HUDEP-2 (cell line): Measurements from ENCODE around the gene RNF157.

Source experiments
- DNase-seq, 76 experiments: peaks; one replicate each; lab custom pipeline; 2025; ENCODE audit not compliant: unreplicated experiment in 76 of 76; lab: John Stamatoyannopoulos, UW

The RNF157 gene

DNA sequence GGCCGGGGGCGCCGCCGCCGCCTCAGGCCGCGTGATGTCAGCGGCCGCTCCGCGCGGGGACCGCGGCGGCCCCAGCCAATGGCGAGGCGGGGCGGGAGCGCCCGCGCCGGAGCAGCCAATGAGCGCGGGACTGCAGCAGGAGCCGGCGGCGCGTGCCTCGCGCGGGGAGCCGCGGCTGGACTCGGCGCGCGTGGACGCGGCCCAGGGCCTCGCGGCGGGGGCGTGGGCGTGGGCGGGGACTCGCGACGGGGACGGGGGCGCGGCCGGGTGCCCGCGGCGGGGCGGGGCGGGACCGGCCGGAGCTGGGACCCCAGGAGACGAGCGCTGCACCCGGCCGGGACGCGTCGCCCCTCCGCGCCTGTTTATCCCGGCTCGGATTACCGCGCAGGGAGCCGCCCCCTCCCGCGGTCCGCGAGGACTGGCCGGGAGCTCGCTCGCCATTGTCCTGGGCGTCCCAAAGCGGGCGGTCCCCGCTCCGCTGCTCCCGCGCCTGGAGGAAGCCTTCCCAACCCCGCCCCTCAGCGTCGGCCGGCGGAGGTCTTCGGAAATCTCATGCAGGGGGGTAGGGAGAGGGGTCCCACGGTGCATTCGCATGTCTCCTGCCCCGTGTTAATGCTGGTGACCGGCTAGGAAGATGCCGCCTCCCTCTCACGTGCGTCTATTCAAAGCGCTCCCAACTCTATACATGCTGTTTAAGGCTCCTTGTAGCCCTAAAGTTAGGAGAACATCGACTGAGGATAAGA lies at the start of gene RNF157:
RNF157 (minus strand) TSS at position 33 of the 743 bp plus-strand sequence. CDS start 253 bp downstream, outside the sequence.
- peak in 16 of 76 experiments; percentile 5 to 42 (median 12) for DNase-seq

DNA sequence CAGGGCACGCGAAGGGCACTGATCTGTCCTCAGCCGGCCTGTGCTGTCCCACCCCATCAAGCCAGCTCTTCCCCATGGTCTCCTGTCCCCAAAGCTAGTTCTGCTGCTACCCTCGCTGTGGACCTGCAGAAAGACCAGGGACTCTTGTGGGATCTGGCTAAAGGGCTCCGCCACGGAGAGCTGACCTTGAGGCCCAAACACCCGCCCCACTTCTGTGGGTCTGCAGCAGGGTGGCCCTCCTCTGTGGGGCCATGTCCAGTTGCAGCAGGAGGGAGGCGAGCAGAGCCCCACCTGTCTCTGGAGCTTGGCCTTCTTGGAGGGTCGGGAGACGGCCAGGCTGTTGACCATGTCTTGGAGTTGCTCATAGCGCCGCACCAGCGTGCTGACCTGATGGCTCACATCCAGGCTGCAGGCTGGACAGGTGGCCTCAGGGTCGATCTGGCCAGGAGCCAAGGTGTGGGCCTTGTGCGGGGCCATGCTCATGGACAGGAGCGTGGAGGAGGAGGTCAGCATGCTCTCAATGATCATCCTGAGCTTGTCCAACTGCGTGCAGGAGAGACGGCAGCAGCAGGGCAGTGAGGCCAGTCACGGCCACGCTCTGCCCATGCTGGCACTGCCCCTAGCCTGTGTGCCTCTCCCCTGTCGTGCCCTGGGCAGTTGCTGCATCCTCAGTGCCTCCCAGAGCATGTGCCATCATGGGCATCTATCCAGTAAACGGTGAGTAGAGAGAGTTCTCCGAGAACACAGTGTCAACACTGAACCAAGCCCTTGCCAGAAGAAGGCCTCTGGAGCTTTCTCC lies 41.5 kb upstream of the RNF157 start:
- DNase-seq: no peak

DNA sequence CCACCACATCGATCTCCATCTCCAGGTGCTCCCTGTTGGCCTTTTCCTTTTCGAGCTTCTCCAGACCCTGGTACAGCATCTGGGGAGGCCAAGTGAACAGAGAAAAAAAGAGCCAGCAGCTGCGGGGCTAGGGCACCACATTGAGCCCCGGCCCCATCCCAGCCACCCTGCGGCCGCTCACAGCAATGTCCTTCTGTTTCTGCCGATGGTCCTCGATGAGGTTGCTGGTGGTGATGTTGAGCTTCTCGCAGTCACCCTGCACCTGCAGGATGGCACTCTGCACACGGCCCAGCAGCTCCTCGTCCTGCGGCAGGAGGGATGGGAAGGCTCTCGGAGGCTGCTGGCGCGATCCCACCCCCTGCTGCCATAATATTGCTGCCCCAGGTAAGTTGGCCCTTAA lies 40.4 kb upstream of the RNF157 start:
- DNase-seq: no peak

DNA sequence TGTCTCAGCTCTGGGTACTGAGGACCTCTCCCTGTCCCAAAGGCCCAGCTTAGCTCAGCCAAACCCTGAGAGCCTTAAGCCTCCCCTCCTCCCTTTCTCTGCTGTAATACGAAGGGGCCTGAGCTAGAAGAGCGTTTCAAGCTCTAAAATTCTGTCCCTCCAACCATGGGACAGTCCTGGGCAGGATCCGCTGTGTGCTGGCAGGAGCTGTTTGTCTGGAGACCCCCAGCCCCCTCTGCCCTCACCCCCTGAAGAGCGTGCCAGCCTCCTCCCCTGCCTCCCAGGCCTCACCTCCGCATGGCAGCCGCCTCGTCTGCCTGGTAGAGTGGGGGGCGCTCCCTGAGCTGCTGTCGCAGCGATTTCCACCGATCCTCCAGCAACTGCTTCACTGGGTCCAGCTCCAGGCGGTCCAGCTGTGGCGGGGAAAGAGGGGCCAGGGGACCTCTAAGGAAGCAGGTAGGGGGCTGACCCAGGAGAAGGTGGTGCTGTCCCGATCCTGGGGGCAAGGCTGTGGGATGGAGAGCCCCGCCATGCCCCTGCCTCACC lies 39.5 kb upstream of the RNF157 start:
- DNase-seq: no peak

DNA sequence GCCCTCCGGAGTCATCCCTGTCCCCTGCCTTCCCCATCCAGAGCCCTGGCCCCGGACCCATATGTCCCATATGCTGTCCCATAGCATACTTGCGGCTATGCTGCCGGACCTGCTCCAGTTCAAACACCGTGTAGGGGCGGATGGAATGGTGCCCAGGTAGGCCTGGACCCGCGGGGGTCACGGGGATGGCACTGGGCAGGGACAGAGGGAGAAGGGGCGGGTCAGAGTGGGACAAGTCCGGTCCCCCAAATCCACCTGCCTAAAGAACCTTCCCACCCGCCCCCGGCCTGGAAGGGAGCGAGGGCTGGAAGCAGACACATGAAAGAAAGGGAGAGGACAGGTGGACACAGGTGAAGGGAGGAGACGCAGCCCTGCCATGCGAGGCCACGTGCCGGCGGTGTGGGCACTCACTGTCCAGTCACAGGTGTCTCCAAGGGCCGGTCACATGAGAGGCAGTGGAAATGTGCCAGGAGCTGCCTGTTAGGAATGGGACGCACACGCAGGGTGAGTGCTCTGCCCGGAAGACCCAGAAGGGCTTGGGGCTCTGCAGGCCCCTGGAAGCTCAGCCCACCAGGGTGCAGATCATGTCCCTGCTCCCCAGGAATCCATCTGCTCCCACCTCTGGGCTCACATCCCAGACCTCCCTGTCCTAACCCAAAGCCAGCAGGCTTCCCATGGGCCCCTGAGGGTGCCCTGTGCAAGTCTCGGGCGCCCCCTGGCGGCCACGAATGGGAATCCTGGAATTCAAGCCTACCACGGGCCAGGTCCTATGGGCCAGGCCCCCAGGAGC lies 38.9 kb upstream of the RNF157 start:
- peak in 67 of 76 experiments; percentile 11 to 84 (median 61) for DNase-seq

DNA sequence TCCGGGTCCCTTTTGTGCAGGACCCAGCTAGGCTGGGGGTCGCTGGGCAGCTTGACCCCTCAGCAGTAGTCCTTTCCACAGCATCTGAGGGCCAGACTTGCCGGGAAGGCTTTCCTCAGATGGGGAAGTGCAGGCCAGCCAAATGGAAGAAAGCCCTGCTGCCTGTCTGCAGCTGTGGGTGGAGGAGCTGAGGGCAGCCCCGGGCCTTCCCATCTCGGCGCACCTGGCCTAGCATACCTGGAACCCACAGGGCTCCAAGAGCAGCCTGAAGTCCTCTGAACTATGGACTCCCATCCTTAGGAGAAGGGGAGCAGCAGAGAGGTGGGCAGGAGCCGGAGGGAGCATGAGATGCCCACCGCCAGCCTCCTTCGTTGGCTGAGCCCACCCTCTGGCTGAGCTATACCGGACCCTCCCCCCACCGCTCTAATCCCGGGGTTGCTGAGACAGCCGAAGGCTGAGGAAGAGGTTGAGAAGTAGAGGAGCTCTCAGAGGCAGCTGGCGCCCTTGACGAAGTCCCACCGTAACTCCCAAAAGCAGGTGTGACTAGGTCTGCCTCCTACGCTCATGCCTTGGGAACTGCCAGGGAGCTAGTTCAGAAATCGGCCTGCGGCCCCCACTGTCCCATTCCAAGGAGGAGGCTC lies 38.1 kb upstream of the RNF157 start:
- no peak for DNase-seq

DNA sequence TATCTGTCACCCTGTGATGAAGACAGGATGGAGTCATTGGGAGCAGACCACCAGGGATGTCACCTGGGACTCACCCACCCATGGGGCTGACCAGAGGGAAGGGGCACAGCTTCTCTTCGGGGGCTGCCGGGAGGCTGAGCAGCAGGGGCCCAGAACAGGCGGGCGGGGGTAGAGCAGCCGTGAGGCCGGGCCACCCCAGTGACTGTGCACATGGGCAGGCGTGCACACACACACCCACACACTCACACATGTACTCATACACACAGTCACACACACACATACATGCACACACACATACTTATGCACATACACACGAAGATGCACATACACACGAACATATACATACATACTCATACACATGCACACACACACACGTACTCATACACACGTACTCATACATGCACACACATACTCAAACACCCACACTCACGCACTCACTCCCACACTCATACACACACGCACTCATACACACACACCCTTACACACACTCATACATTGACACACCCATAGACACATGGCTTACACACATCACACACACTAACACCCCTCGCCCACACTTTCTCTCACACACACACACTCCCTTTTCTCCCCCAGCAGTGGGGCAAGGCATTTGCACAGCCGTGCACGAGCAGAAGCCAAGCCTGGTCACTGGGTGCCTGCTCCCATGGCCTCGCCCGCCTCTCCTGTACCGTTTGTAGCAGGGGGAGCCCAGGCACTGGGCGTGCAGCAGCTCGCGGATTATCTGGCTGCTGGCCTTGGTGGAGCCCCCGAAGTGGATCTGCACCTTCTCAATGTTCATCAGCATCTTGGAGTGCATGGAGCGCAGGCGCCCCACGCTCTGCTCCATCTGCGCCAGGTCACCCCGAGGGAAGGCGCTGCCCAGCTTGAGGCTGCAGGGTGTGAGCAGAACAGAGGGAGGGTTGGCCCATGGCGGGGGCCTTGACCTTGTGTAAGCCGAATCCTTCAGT lies 37.3 kb upstream of the RNF157 start:
- DNase-seq: no peak

DNA sequence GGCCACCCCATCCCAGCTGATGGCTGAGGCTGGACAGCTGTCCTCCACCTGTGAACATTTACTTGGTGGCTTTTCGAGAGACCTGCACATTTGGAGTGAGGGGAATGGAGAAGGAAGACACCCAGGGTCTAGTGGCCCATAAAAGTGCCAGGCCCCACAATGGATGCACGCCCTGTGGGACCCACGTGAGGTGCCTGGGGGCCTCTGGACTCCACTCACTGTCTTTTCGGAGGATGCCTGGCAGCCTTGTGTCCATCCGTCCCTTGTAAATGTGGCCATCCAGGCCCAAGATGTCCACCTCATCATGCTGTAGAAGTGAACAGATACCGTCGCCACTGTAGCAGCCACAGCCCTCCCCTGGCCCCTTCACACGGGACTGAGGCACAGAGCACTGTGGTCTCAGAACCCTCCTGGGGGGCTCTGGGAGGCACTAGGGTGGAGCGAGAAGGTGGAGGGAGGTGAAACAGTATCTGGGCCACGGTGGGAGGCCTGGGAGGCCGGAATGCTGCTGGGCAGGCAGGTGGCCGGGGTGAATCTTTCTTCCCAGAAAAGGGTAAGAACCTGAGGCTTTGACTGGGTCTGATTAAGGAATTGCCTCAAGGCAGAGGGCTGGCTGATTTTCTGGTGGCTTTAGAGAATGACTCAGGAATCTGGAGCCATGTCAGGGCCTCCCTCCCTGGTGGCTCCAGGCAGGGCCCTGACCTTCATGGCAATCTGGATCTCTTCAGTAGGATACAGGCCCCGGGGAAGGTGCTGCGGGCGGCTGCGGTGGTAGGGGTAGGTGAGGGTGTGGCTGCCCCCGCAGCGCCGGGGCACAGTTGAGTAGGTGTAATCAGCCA lies 36.4 kb upstream of the RNF157 start:
- DNase-seq: no peak

DNA sequence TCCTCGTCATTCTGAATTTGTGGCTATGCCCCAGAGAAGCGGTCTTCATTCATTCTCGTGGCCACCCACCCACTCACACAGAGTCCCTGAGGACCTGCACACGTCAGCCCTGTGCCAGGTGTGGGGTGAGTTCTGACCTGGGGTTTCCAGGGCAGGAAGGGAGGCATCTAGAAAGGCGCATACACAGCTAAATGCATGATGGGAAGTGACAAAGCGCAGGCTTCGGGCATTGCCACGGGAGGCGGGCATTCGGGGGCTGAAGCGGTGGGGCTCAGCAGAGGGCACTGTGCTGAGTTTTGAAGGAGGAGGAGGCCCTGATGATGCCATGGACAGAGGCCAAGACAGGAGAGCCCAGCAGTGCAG lies 35.8 kb upstream of the RNF157 start:
- DNase-seq: no peak

DNA sequence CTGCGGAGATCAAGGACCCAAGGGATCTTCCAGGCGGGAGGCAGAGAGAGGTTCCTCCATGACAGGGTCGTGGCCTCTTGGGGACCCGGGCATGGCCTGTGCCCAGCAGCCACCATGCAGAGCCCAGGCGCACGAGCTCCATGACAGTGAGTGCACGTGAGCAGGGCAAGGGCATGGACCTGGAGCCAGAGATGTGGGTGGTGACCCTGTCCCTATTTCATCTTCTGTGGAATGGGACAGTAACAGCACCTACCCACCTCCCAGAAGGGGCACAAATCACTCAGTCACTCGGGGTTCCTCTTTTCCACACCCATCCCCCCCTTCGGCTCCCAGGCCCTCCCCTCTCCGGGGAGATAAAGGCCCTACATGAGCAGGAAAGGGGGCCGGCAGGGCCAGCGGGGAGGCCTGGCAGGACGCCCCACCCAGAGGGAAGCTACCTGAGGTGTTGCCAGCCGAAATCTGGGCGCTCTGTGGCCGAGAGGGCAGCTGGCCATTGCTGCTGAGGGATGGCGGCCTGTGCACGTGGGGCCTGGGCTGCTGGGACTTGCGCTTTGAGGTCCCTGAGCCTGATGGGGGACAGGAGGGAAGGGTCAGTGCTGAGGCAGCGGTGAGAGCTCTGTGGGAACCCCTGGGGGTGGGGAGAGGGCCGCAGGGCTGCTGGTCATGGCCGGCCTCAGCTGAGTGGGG lies 35.2 kb upstream of the RNF157 start:
- no peak for DNase-seq

DNA sequence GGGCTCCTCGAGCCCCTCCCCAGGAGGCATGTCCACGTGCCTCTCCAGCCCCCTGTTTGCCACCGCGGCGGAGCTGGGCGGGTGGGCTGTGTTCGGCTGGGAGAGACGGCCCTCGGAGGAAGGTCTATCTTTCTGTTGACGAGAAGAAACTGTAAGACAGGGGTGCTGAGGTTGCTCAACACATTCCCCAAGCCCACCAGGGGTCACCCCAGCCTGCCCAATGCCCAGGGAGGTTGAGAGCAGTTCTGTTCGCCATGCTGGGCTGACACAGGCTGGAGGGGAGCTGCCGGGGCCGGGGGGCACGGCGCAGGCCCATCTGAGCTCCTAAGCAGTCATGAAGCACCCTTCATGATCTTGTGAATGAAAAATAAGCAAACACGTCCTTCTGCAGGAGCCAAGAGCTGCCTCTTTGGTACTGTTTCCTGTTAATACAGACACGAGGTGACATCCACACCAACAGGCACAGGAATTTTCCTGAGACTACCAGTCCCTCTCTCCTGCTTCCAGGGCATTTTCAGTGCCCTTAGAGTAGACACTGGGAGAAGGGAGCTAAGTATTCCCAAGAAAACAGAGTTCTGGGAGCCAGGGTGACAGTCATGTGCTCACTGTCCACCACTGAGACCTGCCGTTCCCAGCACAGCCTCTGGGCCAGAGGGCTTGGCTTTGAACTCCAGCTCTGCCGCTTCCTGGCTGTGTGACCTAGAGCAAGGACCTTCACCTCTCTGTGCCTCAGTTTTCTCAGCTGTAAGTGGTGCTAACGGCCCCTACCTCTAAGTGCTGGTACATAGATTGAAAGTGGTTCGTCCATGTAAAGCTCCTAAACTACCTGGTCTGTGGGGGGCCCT lies 34.0 kb upstream of the RNF157 start:
- no peak for DNase-seq

DNA sequence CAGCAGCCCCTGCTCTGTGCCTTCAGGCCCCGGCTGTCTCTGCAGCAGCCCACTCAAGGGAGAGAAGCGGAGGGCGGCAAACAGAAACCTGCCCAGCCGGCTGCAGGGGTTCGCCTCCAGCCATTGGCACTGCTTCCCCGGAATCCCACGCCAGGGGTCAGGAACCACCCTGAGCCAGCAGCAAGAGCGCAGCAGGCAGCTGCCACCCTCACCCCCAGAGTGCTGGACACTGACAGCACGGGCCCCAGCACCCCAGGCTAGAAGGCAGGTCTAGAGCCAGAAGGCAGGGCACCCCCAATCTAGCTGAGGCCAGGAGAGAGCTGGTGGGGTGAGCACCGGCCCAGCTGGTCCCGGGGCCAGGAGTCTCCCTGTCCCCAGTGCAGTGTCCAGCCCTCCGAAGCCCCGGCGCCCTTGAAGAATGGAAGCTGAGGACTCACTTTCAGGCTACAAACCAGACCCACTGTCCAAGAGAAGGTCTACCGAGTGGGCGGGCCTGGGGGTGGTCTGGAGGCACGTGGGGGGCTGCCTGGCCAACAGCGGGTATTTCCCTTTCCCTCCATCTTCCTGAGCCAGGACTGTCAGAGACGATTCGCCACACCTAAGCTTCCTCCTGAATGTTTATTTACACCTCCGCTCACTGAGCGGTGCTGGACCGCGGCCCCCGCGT lies 33.3 kb upstream of the RNF157 start:
- no peak for DNase-seq

DNA sequence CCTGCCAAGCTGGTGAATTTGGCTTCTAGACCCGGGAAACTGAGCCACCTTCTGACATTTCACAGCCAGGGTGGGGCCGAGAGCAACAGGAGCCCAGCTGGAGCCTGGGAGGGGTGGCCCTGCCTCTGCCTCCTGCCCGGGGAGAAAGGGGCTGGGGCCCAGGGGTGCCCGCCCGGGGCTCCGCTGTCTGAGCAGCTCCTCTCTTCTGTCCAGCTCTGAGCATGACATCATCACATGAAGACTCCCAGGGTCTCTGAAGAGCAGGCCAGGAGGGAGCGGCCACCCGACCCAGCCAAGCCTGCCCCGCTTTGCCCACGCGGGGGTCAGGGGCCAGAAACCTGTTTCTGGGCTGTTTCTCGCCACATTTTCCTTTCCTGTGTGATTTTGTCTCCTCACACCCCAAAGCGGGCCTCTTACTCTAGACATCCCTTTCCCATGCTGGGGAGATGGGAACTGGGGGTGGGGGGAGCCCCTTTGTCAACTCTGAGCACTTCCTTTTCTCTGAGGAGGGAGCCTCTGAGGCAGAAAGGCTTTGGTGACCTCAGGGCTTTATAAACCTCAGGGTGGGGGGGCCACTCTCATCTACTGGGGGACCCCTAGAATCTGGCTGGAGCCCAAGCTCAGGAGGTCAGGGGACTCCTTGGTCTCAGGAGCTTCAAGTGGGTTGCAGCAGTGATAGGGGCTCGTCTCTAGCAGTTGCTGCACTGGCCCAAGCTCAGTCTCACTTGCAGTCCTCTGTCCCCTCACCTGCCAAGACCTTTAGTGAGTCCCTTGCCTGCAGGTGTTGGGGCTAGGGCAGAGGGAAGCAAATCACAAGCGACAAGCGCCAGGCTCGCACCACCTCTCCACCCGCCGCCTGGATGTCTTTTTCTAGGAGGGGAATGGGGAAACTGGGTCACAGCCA lies 32.5 kb upstream of the RNF157 start:
- DNase-seq: no peak

DNA sequence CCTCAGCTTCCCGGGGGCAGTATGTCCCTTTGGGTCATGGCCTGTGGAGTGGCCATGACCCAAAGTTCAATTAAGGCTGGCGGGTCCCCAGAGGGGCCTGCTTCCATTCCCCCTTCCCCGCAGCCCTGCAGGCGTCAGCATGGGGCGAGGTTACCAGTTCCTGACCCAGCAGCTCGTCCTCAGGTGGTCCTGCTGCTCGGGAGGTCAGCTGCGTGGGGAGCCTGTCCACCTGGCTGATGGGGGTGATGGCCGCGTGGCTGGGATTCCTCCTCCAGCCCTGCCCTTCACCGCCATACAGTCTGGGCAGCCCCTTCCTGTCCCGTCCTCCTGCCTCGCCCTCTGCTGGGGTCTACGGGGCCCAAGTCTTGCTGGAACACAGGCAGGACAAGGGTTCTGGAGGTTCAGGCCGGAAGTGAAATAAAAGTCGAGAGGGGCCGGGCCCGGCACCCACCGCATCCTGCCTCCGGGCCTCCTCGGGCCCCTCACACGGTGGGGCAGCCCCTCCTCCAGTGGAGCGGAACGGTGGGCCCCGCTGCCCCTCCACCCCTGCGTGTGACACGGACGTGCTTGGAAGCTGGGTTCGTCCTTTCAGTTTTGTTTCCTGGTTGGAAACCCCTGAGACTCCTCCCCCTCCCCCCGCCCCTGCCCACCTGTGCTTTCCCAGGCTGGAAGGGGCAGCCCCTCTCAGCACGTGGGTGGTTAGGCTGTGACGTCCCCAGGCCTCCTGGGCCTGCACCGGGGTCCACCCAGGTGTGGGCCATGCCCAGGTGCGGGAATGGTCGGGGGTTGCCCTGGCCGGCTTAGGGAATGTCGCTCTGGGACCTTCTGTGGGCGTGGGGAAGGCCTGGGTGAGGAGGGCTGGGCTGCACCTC lies 31.6 kb upstream of the RNF157 start:
- DNase-seq: no peak
